GM23338 (cell line): ENCODE results near the gene FAM76A.

Experiments used
- CREB1 ChIP-seq: fragments of 250-450 bp; sonication (Bioruptor Pico); IDR thresholded peaks from 2 replicates; pipeline ENCODE4 v1.5.0; 2020; ENCODE audit warnings: low read depth, mild to moderate bottlenecking, moderate library complexity
- EZH2 ChIP-seq: fragments of 200-600 bp; sonication (generic); IDR thresholded peaks from one replicate; pipeline ENCODE4 v1.8.0; 2017; ENCODE audit warnings: antibody characterized with exemption, mild to moderate bottlenecking, low read depth; ENCODE audit not compliant: unreplicated experiment
- EZH2phosphoT487 ChIP-seq: fragments of 200-600 bp; sonication (generic); IDR thresholded peaks from one replicate; pipeline ENCODE4 v1.8.1; 2018; ENCODE audit warnings: antibody characterized with exemption; ENCODE audit not compliant: unreplicated experiment
- JUNB ChIP-seq: IDR thresholded peaks from one replicate; pipeline ENCODE4 v1.6.1; 2016; ENCODE audit warnings: antibody characterized with exemption; ENCODE audit not compliant: unreplicated experiment
- NANOG ChIP-seq: IDR thresholded peaks from 2 replicates; pipeline ENCODE4 v1.6.1; 2016; ENCODE audit warnings: antibody characterized with exemption, borderline replicate concordance
- POLR2AphosphoS5 ChIP-seq: IDR thresholded peaks from 2 replicates; pipeline ENCODE4 v1.6.1; 2016; ENCODE audit warnings: antibody characterized with exemption, low read depth
- REST ChIP-seq: IDR thresholded peaks from one replicate; pipeline ENCODE4 v1.6.1; 2018; ENCODE audit warnings: antibody characterized with exemption; ENCODE audit not compliant: unreplicated experiment
- TF ChIP-seq, protein P1 (sequence below), 2 experiments: fragments of 200-600 bp in 1 of 2; sonication (generic) in 1 of 2; conservative IDR thresholded peaks; 2 replicates each; pipeline versions ENCODE4 v1.5.1 to v1.6.1; 2016 to 2017; ENCODE audit warnings: antibody characterized with exemption in 2 of 2, low read depth in 2 of 2, mild to moderate bottlenecking in 2 of 2, moderate library complexity in 1 of 2
- TF ChIP-seq, protein P2 (sequence below): fragments of 250-450 bp; sonication (Bioruptor Pico); IDR thresholded peaks from 2 replicates; pipeline ENCODE4 v1.5.0; 2020; ENCODE audit warnings: mild to moderate bottlenecking, moderate library complexity
- TF ChIP-seq, protein P3 (sequence below): IDR thresholded peaks from 2 replicates; pipeline ENCODE4 v1.6.1; 2016; ENCODE audit warnings: antibody characterized with exemption

DNA sequence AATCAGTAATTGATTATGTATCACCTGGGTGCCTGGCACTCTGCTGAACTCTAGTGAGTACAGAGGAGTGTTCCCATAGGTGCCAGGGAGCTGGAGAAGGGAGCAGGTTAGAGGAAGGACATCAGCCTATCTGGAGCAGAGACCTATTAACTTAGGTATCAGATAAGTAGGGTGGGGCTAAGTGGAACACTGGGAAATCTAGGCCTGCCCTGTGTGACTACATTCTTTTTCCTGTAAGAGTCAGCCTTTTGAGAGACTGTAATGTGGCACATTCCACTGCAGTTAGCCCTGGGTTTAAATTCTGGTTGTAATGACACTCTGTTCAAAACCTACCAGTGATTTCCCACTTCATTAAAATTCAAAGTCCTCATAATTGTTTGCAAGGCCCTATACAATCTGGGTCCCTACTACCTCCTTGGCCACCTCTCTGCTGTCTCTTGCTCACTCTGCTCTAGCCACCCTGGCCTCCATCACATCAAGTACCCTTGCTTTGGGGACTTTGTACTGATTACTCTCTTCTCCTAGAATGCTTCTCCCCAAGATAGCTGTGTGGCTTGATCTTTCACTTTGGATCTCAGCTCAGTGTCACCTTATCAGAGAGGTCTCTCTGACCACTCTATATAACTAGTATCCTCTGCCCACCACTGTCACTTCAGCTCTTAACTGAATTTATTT lies 60.2 kb downstream of the FAM76A start:
- TF ChIP-seq, protein P1, sequence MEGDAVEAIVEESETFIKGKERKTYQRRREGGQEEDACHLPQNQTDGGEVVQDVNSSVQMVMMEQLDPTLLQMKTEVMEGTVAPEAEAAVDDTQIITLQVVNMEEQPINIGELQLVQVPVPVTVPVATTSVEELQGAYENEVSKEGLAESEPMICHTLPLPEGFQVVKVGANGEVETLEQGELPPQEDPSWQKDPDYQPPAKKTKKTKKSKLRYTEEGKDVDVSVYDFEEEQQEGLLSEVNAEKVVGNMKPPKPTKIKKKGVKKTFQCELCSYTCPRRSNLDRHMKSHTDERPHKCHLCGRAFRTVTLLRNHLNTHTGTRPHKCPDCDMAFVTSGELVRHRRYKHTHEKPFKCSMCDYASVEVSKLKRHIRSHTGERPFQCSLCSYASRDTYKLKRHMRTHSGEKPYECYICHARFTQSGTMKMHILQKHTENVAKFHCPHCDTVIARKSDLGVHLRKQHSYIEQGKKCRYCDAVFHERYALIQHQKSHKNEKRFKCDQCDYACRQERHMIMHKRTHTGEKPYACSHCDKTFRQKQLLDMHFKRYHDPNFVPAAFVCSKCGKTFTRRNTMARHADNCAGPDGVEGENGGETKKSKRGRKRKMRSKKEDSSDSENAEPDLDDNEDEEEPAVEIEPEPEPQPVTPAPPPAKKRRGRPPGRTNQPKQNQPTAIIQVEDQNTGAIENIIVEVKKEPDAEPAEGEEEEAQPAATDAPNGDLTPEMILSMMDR (conservative IDR thresholded peaks at IDR 0.05; ENCODE audit: low read depth in 2 of 2) = no peak
- TF ChIP-seq POLR2AphosphoS5 = no peak
- TF ChIP-seq JUNB = no peak
- no peak for TF ChIP-seq EZH2
- TF ChIP-seq REST = no peak
- no peak for TF ChIP-seq EZH2phosphoT487
- TF ChIP-seq, protein P2, sequence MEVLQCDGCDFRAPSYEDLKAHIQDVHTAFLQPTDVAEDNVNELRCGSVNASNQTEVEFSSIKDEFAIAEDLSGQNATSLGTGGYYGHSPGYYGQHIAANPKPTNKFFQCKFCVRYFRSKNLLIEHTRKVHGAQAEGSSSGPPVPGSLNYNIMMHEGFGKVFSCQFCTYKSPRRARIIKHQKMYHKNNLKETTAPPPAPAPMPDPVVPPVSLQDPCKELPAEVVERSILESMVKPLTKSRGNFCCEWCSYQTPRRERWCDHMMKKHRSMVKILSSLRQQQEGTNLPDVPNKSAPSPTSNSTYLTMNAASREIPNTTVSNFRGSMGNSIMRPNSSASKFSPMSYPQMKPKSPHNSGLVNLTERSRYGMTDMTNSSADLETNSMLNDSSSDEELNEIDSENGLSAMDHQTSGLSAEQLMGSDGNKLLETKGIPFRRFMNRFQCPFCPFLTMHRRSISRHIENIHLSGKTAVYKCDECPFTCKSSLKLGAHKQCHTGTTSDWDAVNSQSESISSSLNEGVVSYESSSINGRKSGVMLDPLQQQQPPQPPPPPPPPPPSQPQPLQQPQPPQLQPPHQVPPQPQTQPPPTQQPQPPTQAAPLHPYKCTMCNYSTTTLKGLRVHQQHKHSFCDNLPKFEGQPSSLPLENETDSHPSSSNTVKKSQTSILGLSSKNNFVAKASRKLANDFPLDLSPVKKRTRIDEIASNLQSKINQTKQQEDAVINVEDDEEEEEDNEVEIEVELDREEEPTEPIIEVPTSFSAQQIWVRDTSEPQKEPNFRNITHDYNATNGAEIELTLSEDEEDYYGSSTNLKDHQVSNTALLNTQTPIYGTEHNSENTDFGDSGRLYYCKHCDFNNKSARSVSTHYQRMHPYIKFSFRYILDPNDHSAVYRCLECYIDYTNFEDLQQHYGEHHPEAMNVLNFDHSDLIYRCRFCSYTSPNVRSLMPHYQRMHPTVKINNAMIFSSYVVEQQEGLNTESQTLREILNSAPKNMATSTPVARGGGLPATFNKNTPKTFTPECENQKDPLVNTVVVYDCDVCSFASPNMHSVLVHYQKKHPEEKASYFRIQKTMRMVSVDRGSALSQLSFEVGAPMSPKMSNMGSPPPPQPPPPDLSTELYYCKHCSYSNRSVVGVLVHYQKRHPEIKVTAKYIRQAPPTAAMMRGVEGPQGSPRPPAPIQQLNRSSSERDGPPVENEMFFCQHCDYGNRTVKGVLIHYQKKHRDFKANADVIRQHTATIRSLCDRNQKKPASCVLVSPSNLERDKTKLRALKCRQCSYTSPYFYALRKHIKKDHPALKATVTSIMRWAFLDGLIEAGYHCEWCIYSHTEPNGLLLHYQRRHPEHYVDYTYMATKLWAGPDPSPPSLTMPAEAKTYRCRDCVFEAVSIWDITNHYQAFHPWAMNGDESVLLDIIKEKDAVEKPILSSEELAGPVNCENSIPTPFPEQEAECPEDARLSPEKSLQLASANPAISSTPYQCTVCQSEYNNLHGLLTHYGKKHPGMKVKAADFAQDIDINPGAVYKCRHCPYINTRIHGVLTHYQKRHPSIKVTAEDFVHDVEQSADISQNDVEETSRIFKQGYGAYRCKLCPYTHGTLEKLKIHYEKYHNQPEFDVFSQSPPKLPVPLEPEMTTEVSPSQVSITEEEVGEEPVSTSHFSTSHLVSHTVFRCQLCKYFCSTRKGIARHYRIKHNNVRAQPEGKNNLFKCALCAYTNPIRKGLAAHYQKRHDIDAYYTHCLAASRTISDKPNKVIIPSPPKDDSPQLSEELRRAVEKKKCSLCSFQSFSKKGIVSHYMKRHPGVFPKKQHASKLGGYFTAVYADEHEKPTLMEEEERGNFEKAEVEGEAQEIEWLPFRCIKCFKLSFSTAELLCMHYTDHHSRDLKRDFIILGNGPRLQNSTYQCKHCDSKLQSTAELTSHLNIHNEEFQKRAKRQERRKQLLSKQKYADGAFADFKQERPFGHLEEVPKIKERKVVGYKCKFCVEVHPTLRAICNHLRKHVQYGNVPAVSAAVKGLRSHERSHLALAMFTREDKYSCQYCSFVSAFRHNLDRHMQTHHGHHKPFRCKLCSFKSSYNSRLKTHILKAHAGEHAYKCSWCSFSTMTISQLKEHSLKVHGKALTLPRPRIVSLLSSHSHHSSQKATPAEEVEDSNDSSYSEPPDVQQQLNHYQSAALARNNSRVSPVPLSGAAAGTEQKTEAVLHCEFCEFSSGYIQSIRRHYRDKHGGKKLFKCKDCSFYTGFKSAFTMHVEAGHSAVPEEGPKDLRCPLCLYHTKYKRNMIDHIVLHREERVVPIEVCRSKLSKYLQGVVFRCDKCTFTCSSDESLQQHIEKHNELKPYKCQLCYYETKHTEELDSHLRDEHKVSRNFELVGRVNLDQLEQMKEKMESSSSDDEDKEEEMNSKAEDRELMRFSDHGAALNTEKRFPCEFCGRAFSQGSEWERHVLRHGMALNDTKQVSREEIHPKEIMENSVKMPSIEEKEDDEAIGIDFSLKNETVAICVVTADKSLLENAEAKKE = no peak
- TF ChIP-seq NANOG = no peak
- TF ChIP-seq, protein P3, sequence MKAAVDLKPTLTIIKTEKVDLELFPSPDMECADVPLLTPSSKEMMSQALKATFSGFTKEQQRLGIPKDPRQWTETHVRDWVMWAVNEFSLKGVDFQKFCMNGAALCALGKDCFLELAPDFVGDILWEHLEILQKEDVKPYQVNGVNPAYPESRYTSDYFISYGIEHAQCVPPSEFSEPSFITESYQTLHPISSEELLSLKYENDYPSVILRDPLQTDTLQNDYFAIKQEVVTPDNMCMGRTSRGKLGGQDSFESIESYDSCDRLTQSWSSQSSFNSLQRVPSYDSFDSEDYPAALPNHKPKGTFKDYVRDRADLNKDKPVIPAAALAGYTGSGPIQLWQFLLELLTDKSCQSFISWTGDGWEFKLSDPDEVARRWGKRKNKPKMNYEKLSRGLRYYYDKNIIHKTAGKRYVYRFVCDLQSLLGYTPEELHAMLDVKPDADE = no peak
- no peak for TF ChIP-seq CREB1
